IPS-11a (cell line): ENCODE measurements around the gene LRP10.
"Not testable (repeated sequence)": the region's sequence is repeated elsewhere in the genome, so short reads cannot be mapped to it uniquely, and the experiment has no call there.

Experiments
- H3K4me3 ChIP-seq: one replicate; pipeline ENCODE4 v1.5.1; 2013; ENCODE audit warnings: low read depth, low read length, control low read depth

The LRP10 gene

GRCh38 chr14:22860377-22860776, 11.2 kb upstream of the LRP10 start:
- not testable (repeated sequence) for H3K4me3 ChIP-seq

GRCh38 chr14:22861651-22862050, 9.9 kb upstream of the LRP10 start:
- H3K4me3 ChIP-seq: no peak overlapping the region

- H3K4me3 ChIP-seq: no peak overlapping the region
Observed at GRCh38 chr14:22864979-22865378, 6.6 kb upstream of the LRP10 start.

- H3K4me3 ChIP-seq: no peak overlapping the region
Observed at GRCh38 chr14:22865424-22866405, 5.8 kb upstream of the LRP10 start.

- H3K4me3 ChIP-seq: no peak overlapping the region
Observed at GRCh38 chr14:22866874-22867273, 4.7 kb upstream of the LRP10 start.

- H3K4me3 ChIP-seq: peak overlapping the region; percentile 84
Observed at GRCh38 chr14:22870811-22871223, 723 bp upstream of the LRP10 start.

- H3K4me3 ChIP-seq: peak overlapping the region; percentile 84
Observed at GRCh38 chr14:22872033-22872832, 693 bp downstream of the LRP10 start.

GRCh38 chr14:22872833-22873520, 1.4 kb downstream of the LRP10 start:
- H3K4me3 ChIP-seq: peak overlapping the region; percentile 84

- no peak overlapping the region for H3K4me3 ChIP-seq
Observed at GRCh38 chr14:22875003-22875747, 3.6 kb downstream of the LRP10 start.

- H3K4me3 ChIP-seq: no peak overlapping the region
Observed at GRCh38 chr14:22875748-22876319, 4.3 kb downstream of the LRP10 start.

GRCh38 chr14:22877000-22877501, 5.5 kb downstream of the LRP10 start:
- H3K4me3 ChIP-seq: no peak overlapping the region

- no peak overlapping the region for H3K4me3 ChIP-seq
Observed at GRCh38 chr14:22878271-22879246, 7.0 kb downstream of the LRP10 start.

GRCh38 chr14:22882064-22882463, 10.5 kb downstream of the LRP10 start:
- no peak overlapping the region for H3K4me3 ChIP-seq

GRCh38 chr14:22882529-22883172, 11.1 kb downstream of the LRP10 start:
- H3K4me3 ChIP-seq: no peak overlapping the region

GRCh38 chr14:22883173-22883976, 11.8 kb downstream of the LRP10 start, which contains the start of gene REM2:
REM2 (plus strand) TSS chr14:22883222; CDS start chr14:22883288, 66 bp downstream.
- H3K4me3 ChIP-seq: no peak within 1 kb of the TSS

GRCh38 chr14:22884076-22884737, 12.7 kb downstream of the LRP10 start:
- no peak overlapping the region for H3K4me3 ChIP-seq
